Naive thymus-derived CD4-positive, alpha-beta T cell (primary cell): ENCODE results near the gene JAKMIP1. TPM values are rescaled to one million over a fixed set of nuclear protein-coding genes. Genes with fewer than 3 reads are reported as not detected.

Experiments used
- ATAC-seq: fragments of 150-1000 bp; cut with Tn5 transposase; 2 replicates; pipeline ENCODE4 v1.10.0; 2021; ENCODE audit warnings: mild to moderate bottlenecking, moderate library complexity
- CTCF ChIA-PET: fragments of 350-600 bp; sonication (Branson Sonifier 250); formaldehyde crosslinking; loops from one replicate; lab custom pipeline; 2021; ENCODE audit warnings: antibody characterized with exemption; lab: Charles Lee
- POLR2A ChIA-PET: fragments of 350-600 bp; sonication (Branson Sonifier 250); formaldehyde crosslinking; loops from one replicate; lab custom pipeline; 2021; ENCODE audit warnings: antibody characterized with exemption, inconsistent platforms; lab: Charles Lee
- DNase-seq, 9 donors: peaks; one replicate each; pipeline versions ENCODE4 v3.0.0 to v3.0.0-alpha.2; 2020 to 2022; ENCODE audit warnings: mixed read lengths in 1 of 9
- H3K27ac ChIP-seq: one replicate; pipeline ENCODE4 v1.7.0; 2013; ENCODE audit warnings: mild to moderate bottlenecking, low read depth, low read length, moderate library complexity
- H3K27me3 ChIP-seq, 2 donors: one replicate each; pipeline ENCODE4 v1.7.0; 2013; ENCODE audit warnings: low read length in 2 of 2, mild to moderate bottlenecking in 2 of 2, moderate library complexity in 2 of 2; ENCODE audit not compliant: control insufficient read depth in 2 of 2, insufficient read depth in 2 of 2
- H3K36me3 ChIP-seq, 3 experiments: 1 replicate in 2 of 3; 2 replicates in 1 of 3; pipeline ENCODE4 v1.7.0; 2013; ENCODE audit warnings: low read length in 3 of 3, mild to moderate bottlenecking in 3 of 3, moderate library complexity in 1 of 3; ENCODE audit not compliant: insufficient read depth in 3 of 3, control insufficient read depth in 2 of 3
- H3K4me1 ChIP-seq, 2 donors: one replicate each; pipeline ENCODE4 v1.7.0; 2013; ENCODE audit warnings: low read length in 2 of 2, mild to moderate bottlenecking in 2 of 2, moderate library complexity in 1 of 2; ENCODE audit not compliant: control insufficient read depth in 2 of 2, insufficient read depth in 2 of 2
- H3K4me3 ChIP-seq: 2 replicates; pipeline ENCODE4 v1.7.0; 2013; ENCODE audit warnings: mild to moderate bottlenecking, low read length
- H3K9me3 ChIP-seq, 3 experiments: 1 replicate in 2 of 3; 2 replicates in 1 of 3; pipeline ENCODE4 v1.7.0; 2013; ENCODE audit warnings: low read length in 3 of 3; ENCODE audit not compliant: control insufficient read depth in 2 of 3
- H3K27ac Mint-ChIP-seq, 9 donors: one replicate each; pipeline ENCODE4 v1.8.0; 2020 to 2022; ENCODE audit warnings: mixed read lengths in 9 of 9, mild to moderate bottlenecking in 8 of 9, moderate library complexity in 5 of 9, inconsistent platforms in 2 of 9
- H3K27me3 Mint-ChIP-seq, 5 donors: one replicate each; pipeline ENCODE4 v1.8.0; 2021 to 2022; ENCODE audit warnings: mixed read lengths in 5 of 5, mild to moderate bottlenecking in 1 of 5
- H3K36me3 Mint-ChIP-seq, 5 donors: one replicate each; pipeline ENCODE4 v1.8.0; 2020 to 2022; ENCODE audit warnings: mixed read lengths in 5 of 5, mild to moderate bottlenecking in 3 of 5, inconsistent platforms in 1 of 5
- H3K4me1 Mint-ChIP-seq, 7 donors: one replicate each; pipeline ENCODE4 v1.8.0; 2020 to 2022; ENCODE audit warnings: mixed read lengths in 7 of 7, mild to moderate bottlenecking in 3 of 7, inconsistent platforms in 1 of 7
- H3K4me3 Mint-ChIP-seq, 10 donors: one replicate each; pipeline ENCODE4 v1.8.0; 2020 to 2022; ENCODE audit warnings: mild to moderate bottlenecking in 10 of 10, mixed read lengths in 10 of 10, moderate library complexity in 6 of 10, inconsistent platforms in 2 of 10
- H3K9me3 Mint-ChIP-seq, 11 donors: one replicate each; pipeline ENCODE4 v1.8.0; 2020 to 2022; ENCODE audit warnings: mixed read lengths in 11 of 11, mild to moderate bottlenecking in 4 of 11, inconsistent platforms in 1 of 11, moderate library complexity in 1 of 11
- intact Hi-C, 2 donors: fragments of 100-400 bp; cut with micrococcal nuclease; formaldehyde crosslinking; loops; one replicate each; pipeline ENCODE4 v1.15.1; 2023
- polyA plus RNA-seq, 2 donors: library from polyadenylated mRNA; unstranded; fragments of 300-500 nt; fragmentation: Illumina TruSeq; gene quantifications; one replicate each; pipeline ENCODE4 v1.2.3, GENCODE V29; 2021
- total RNA-seq, 6 experiments: library from RNA in 5 of 6; stranded (reverse) in 5 of 6; gene quantifications; 1 replicate in 5 of 6; 2 replicates in 1 of 6; pipeline ENCODE4 v1.2.3 and lab custom pipeline; 2021 to 2026

JAKMIP1 gene
- total and polyA plus RNA-seq, 7 experiments from 2014 or later: 0.21 to 15.3 (median 2.4) TPM; not detected in 3

GRCh38 chr4:6107886-6108285, 92.5 kb downstream of the JAKMIP1 start:
- Mint-ChIP-seq H3K9me3 (peaks cover 0 to 3% (median 0%) of the 10 kb centered on the region in 11 donors), H3K27me3 (peaks cover 2 to 26% (median 4%) of the 10 kb centered on the region in 5 donors), H3K36me3 (peaks cover 0 to 18% (median 0%) of the 10 kb centered on the region in 5 donors), H3K27ac (peak overlapping the region in 1 of 9 donors; percentile 45), H3K4me3 (no peak overlapping the region), H3K4me1 (peaks cover 0 to 2% (median 0%) of the 10 kb centered on the region in 7 donors)
- POLR2A ChIA-PET: no interaction called here
- ATAC-seq (no peak), DNase-seq (no peak)
- Histone ChIP-seq H3K27me3 (no peaks in the 10 kb centered on the region), H3K9me3 (no peaks in the 10 kb centered on the region), H3K4me3 (no peak overlapping the region), H3K4me1 (no peaks in the 10 kb centered on the region), H3K36me3 (no peaks in the 10 kb centered on the region), H3K27ac (no peak overlapping the region)
- intact Hi-C loops: no loop called here
- CTCF ChIA-PET: no interaction called here

- CTCF ChIA-PET: no interaction called here
- Histone ChIP-seq H3K9me3 (no peaks in the 10 kb centered on the region), H3K4me3 (no peak overlapping the region), H3K27ac (no peak overlapping the region), H3K4me1 (no peaks in the 10 kb centered on the region), H3K36me3 (no peaks in the 10 kb centered on the region), H3K27me3 (no peaks in the 10 kb centered on the region)
- H3K36me3 Mint-ChIP-seq: peaks cover 0 to 18% (median 0%) of the 10 kb centered on the region in 5 donors
- no peak overlapping the region for H3K4me3 Mint-ChIP-seq
- ATAC-seq (no peak), DNase-seq (no peak)
- intact Hi-C loops: no loop called here
- POLR2A ChIA-PET: no interaction called here
- peak overlapping the region in 1 of 9 donors; percentile 45 for H3K27ac Mint-ChIP-seq
- peaks cover 2 to 26% (median 4%) of the 10 kb centered on the region in 5 donors for H3K27me3 Mint-ChIP-seq
- peaks cover 0 to 2% (median 0%) of the 10 kb centered on the region in 7 donors for H3K4me1 Mint-ChIP-seq
- peaks cover 0 to 4% (median 0%) of the 10 kb centered on the region in 11 donors for H3K9me3 Mint-ChIP-seq
Observed at GRCh38 chr4:6107114-6107791, 93.1 kb downstream of the JAKMIP1 start.

GRCh38 chr4:6106156-6106555, 94.2 kb downstream of the JAKMIP1 start:
- Histone ChIP-seq H3K4me1 (no peaks in the 10 kb centered on the region), H3K27me3 (no peaks in the 10 kb centered on the region), H3K9me3 (no peaks in the 10 kb centered on the region), H3K4me3 (no peak overlapping the region), H3K36me3 (no peaks in the 10 kb centered on the region), H3K27ac (no peak overlapping the region)
- Mint-ChIP-seq H3K9me3 (peaks cover 0 to 8% (median 0%) of the 10 kb centered on the region in 11 donors), H3K27me3 (peaks cover 2 to 20% (median 4%) of the 10 kb centered on the region in 5 donors), H3K4me1 (peaks cover 0 to 2% (median 0%) of the 10 kb centered on the region in 7 donors), H3K36me3 (peaks cover 0 to 20% (median 0%) of the 10 kb centered on the region in 5 donors), H3K27ac (peak overlapping the region in 1 of 9 donors; percentile 15), H3K4me3 (no peak overlapping the region)
- ChIA-PET POLR2A (no interaction called here), CTCF (no interaction called here)
- no peak for ATAC-seq
- DNase-seq: no peak
- intact Hi-C loops: no loop called here

GRCh38 chr4:6105311-6105911, 94.9 kb downstream of the JAKMIP1 start:
- Histone ChIP-seq H3K27me3 (no peaks in the 10 kb centered on the region), H3K36me3 (no peaks in the 10 kb centered on the region), H3K9me3 (no peaks in the 10 kb centered on the region), H3K4me3 (no peak overlapping the region), H3K27ac (no peak overlapping the region), H3K4me1 (no peaks in the 10 kb centered on the region)
- POLR2A ChIA-PET: no interaction called here
- CTCF ChIA-PET: no interaction called here
- ATAC-seq: no peak
- H3K36me3 Mint-ChIP-seq: peaks cover 0 to 19% (median 0%) of the 10 kb centered on the region in 5 donors
- H3K9me3 Mint-ChIP-seq: peaks cover 0 to 8% (median 0%) of the 10 kb centered on the region in 11 donors
- H3K27ac Mint-ChIP-seq: no peak overlapping the region
- no peak for DNase-seq
- peaks cover 2 to 24% (median 4%) of the 10 kb centered on the region in 5 donors for H3K27me3 Mint-ChIP-seq
- intact Hi-C loops: no loop called here
- H3K4me3 Mint-ChIP-seq: no peak overlapping the region
- H3K4me1 Mint-ChIP-seq: peaks cover 0 to 2% (median 0%) of the 10 kb centered on the region in 7 donors

GRCh38 chr4:6104541-6105130, 95.7 kb downstream of the JAKMIP1 start:
- peaks cover 2 to 24% (median 4%) of the 10 kb centered on the region in 5 donors for H3K27me3 Mint-ChIP-seq

GRCh38 chr4:6097581-6097980, 102.8 kb downstream of the JAKMIP1 start:
- POLR2A ChIA-PET: no interaction called here
- H3K27ac Mint-ChIP-seq: no peak overlapping the region
- H3K27ac ChIP-seq: no peak overlapping the region

More at GRCh38 chr4:6104541-6105130, 95.7 kb downstream of the JAKMIP1 start:
- POLR2A ChIA-PET: no interaction called here
- Histone ChIP-seq H3K36me3 (no peaks in the 10 kb centered on the region), H3K27me3 (no peaks in the 10 kb centered on the region), H3K4me3 (no peak overlapping the region), H3K27ac (no peak overlapping the region), H3K4me1 (no peaks in the 10 kb centered on the region), H3K9me3 (no peaks in the 10 kb centered on the region)
- CTCF ChIA-PET: no interaction called here
- Mint-ChIP-seq H3K4me1 (peaks cover 0 to 2% (median 0%) of the 10 kb centered on the region in 7 donors), H3K27ac (no peak overlapping the region), H3K9me3 (peaks cover 0 to 8% (median 0%) of the 10 kb centered on the region in 11 donors), H3K36me3 (peaks cover 0 to 17% (median 0%) of the 10 kb centered on the region in 5 donors), H3K4me3 (no peak overlapping the region)
- intact Hi-C loops: no loop called here
- no peak for ATAC-seq
- no peak for DNase-seq

More at GRCh38 chr4:6097581-6097980, 102.8 kb downstream of the JAKMIP1 start:
- H3K4me1 ChIP-seq: no peaks in the 10 kb centered on the region
- no peaks in the 10 kb centered on the region for H3K9me3 ChIP-seq
- Mint-ChIP-seq H3K27me3 (peaks cover 0 to 28% (median 5%) of the 10 kb centered on the region in 5 donors), H3K4me3 (no peak overlapping the region), H3K36me3 (peaks cover 0 to 5% (median 0%) of the 10 kb centered on the region in 5 donors), H3K9me3 (peaks cover 0 to 7% (median 1%) of the 10 kb centered on the region in 11 donors), H3K4me1 (peaks cover 0 to 11% (median 0%) of the 10 kb centered on the region in 7 donors)
- intact Hi-C loops: no loop called here
- CTCF ChIA-PET: no interaction called here
- H3K36me3 ChIP-seq: no peaks in the 10 kb centered on the region
- H3K27me3 ChIP-seq: no peaks in the 10 kb centered on the region
- ATAC-seq: no peak
- DNase-seq: no peak
- H3K4me3 ChIP-seq: no peak overlapping the region
